Measurements from ENCODE around the gene OR4Q3.
"Not testable (repeated sequence)": the region's sequence is repeated elsewhere in the genome, so short reads cannot be mapped to it uniquely, and the experiment has no call there.

OR4Q3 gene

GRCh38 chr14:19743256-19743655, at the start of gene OR4Q3:
OR4Q3 (plus strand) TSS chr14:19743571.
- no peak for DNase-seq (ENCODE audit: low spot score)

GRCh38 chr14:19729359-19729758, 14.0 kb upstream of the OR4Q3 start:
- DNase-seq (ENCODE audit: low spot score) = no peak

- no peak for DNase-seq (ENCODE audit: low spot score)
These were observed 13.6 kb upstream of the OR4Q3 start for GRCh38 chr14:19729763-19730162.

- not testable (repeated sequence) for DNase-seq (ENCODE audit: low spot score)
These were observed 9.5 kb upstream of the OR4Q3 start for GRCh38 chr14:19733893-19734292.

GRCh38 chr14:19752316-19752715, 8.9 kb downstream of the OR4Q3 start:
- not testable (repeated sequence) for DNase-seq (ENCODE audit: low spot score)

GRCh38 chr14:19754172-19754571, 10.8 kb downstream of the OR4Q3 start:
- DNase-seq (ENCODE audit: low spot score) = no peak

GRCh38 chr14:19771491-19771890, 28.1 kb downstream of the OR4Q3 start:
- DNase-seq (ENCODE audit: low spot score) = not testable (repeated sequence)

- DNase-seq (ENCODE audit: low spot score) = no peak
These were observed 28.6 kb downstream of the OR4Q3 start for GRCh38 chr14:19771895-19772430.

GRCh38 chr14:19772454-19772853, 29.1 kb downstream of the OR4Q3 start:
- DNase-seq (ENCODE audit: low spot score) = not testable (repeated sequence)

GRCh38 chr14:19773204-19773603, 29.8 kb downstream of the OR4Q3 start, which contains the start of gene OR4M1:
OR4M1 (plus strand) TSS chr14:19773504; CDS start chr14:19780323, 6,819 bp downstream.
- not testable (repeated sequence) for DNase-seq (ENCODE audit: low spot score)

GRCh38 chr14:19775587-19775986, 32.2 kb downstream of the OR4Q3 start:
- DNase-seq (ENCODE audit: low spot score) = no peak

- DNase-seq (ENCODE audit: low spot score) = not testable (repeated sequence)
These were observed 42.5 kb downstream of the OR4Q3 start for GRCh38 chr14:19785848-19786247.

GRCh38 chr14:19787318-19787717, 43.9 kb downstream of the OR4Q3 start:
- not testable (repeated sequence) for DNase-seq (ENCODE audit: low spot score)

- DNase-seq (ENCODE audit: low spot score) = not testable (repeated sequence)
These were observed 44.8 kb downstream of the OR4Q3 start for GRCh38 chr14:19788150-19788549.

- DNase-seq (ENCODE audit: low spot score) = not testable (repeated sequence)
These were observed 53.2 kb downstream of the OR4Q3 start for GRCh38 chr14:19796520-19797108.
